ENCODE data around the gene GALNTL6.
"Not testable (repeated sequence)": the region's sequence is repeated elsewhere in the genome, so short reads cannot be mapped to it uniquely, and the experiment has no call there.

- not testable (repeated sequence) for TF ChIP-seq CTCF (conservative IDR thresholded peaks at IDR 0.05 in 1 of 2, IDR thresholded peaks at IDR 0.05 in 1 of 2; ENCODE audit: low read depth in 1 of 2, low read length in 2 of 2); EZH2 (IDR thresholded peaks at IDR 0.05; ENCODE audit: low read length, missing control alignments)
Measured at GRCh38 chr4:172956340-172956739, 1143.1 kb downstream of the GALNTL6 start.
